Keratinocyte (primary cell): Measurements from ENCODE around the gene DPF3.

ENCODE experiments used
- EZH2 ChIP-seq: IDR thresholded peaks from one replicate; pipeline ENCODE4 v1.6.1; 2012; ENCODE audit warnings: inconsistent platforms, mild to moderate bottlenecking, low read length, moderate library complexity
- TF ChIP-seq, protein P1 (sequence below), 3 experiments: IDR thresholded peaks in 1 of 3; conservative IDR thresholded peaks in 1 of 3; optimal IDR thresholded peaks in 1 of 3; 2 replicates in 2 of 3; 3 replicates in 1 of 3; pipeline versions ENCODE3 to v1.5.1; 2011; ENCODE audit warnings: low read length in 3 of 3, mild to moderate bottlenecking in 3 of 3, moderate library complexity in 2 of 3, control low read depth in 1 of 3, inconsistent platforms in 1 of 3; ENCODE audit not compliant: insufficient read depth in 2 of 3; ENCODE audit errors: extremely low read depth in 1 of 3

DNA sequence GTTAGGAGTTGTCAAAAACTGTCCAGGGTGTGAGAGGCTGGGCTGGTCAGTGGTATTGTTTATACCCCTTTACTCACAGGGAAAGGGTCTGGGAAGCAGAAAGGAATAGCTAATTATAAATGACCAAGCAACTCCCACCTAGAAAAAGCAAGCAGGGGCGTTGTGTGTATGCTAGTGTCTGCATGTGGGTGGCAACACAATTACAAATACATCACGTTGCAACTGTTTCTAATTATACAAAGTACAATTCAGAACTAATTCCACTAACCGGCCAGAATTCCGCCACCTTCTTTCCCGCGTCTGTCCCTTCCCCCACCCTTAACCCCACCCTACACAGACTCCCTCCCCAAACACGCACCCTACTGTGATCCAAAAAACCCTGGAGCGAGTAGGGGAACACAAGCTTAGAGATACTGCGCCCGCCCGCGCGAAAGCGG lies 2.2 kb downstream of the DPF3 start:
- TF ChIP-seq, protein P1, sequence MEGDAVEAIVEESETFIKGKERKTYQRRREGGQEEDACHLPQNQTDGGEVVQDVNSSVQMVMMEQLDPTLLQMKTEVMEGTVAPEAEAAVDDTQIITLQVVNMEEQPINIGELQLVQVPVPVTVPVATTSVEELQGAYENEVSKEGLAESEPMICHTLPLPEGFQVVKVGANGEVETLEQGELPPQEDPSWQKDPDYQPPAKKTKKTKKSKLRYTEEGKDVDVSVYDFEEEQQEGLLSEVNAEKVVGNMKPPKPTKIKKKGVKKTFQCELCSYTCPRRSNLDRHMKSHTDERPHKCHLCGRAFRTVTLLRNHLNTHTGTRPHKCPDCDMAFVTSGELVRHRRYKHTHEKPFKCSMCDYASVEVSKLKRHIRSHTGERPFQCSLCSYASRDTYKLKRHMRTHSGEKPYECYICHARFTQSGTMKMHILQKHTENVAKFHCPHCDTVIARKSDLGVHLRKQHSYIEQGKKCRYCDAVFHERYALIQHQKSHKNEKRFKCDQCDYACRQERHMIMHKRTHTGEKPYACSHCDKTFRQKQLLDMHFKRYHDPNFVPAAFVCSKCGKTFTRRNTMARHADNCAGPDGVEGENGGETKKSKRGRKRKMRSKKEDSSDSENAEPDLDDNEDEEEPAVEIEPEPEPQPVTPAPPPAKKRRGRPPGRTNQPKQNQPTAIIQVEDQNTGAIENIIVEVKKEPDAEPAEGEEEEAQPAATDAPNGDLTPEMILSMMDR (optimal IDR thresholded peaks at IDR 0.05 in 1 of 3, IDR thresholded peaks at IDR 0.05 in 1 of 3, conservative IDR thresholded peaks at IDR 0.05 in 1 of 3; ENCODE audit: extremely low read depth in 1 of 3, insufficient read depth in 2 of 3, low read length in 3 of 3): no peak
- TF ChIP-seq EZH2: peak; percentile 41
